ENCODE data around the gene ZNF557.

Gene ZNF557

DNA sequence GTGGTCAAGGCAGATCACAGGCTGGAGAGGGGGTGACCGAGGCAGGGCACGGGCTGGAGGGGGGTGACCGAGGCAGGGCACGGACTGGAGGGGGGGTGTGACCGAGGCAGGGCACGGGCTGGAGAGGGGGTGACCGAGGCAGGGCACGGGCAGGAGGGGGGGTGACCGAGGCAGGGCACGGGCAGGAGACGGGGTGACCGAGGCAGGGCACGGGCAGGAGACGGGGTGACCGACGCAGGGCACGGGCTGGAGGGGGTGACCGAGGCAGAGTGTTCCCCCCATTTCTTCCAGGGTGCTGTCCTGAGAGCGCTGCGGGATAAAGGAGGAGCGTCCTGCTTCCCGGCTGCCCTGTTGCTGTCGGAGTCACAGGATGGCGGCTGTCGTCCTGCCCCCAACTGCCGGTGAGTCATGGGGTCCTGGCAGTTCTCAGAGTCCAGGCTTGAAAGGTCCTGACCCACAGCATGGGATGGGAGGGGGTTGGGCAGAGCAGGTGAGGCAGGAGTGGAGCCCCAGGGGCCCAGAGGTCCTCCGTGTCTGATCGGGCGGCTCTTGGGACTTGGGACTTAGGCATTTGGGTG is 5.3 kb downstream of the ZNF557 start:
- DNase-seq (ENCODE audit: low read depth), result no peak

DNA sequence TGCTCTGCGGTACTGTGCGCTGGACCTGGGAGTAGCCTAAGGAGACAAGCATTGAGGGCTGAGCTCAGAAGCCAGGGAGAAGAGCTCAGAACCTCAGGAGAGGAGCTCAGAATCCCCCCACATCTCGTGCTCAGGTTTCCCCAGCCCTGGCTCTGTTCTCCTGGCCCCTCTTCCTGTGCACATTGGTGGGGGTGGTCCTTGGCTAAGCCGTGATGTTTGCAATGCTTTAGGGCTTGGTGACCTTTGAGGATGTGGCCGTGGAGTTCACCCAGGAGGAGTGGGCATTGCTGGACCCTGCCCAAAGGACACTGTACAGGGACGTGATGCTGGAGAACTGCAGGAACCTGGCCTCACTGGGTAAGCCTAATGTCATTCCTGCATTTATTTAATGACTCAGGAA is 6.6 kb downstream of the ZNF557 start:
- DNase-seq (ENCODE audit: low read depth), result no peak

DNA sequence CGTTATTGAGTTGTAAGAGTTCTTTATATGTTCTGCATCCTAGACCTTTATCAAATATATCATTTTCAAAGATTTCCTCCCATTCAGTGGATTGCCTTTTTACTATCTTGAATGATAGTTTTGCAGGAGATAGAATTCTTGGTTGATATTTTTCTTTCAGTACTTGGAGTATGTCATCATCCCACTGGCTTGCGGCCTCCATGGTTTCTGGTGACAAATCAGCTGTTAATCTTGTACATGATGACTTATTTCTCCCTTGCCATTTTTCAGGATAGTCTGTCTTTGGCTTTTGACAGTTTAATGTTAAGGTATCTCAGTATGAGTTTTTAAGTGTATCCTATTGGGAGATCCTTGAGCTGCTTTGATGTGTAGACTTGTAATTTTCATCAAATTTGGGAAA is 8.5 kb downstream of the ZNF557 start:
- no peak for DNase-seq (ENCODE audit: low read depth)

DNA sequence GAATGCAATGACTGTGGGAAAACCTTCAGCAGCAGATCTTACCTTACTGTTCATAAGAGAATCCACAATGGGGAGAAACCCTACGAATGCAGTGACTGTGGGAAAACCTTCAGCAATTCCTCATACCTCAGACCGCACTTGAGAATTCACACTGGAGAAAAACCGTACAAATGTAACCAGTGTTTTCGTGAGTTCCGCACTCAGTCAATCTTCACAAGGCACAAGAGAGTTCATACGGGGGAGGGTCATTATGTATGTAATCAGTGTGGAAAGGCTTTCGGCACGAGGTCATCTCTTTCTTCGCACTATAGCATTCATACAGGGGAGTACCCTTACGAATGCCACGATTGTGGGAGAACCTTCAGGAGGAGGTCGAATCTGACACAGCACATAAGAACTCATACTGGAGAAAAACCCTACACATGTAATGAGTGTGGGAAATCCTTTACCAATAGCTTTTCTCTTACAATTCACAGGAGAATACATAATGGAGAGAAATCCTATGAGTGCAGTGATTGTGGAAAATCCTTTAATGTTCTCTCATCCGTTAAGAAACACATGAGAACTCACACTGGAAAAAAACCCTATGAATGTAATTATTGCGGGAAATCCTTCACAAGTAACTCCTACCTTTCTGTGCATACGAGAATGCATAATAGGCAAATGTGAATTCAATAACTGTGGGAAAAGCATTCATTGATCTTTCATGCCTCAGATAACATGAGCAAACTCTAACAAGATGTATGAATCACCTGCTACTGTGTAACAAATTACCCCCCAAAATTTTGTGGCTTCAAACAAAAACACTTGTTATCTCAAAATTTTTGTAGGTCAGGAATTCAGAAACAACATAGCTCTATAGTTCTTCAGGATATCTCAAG is 13.8 kb downstream of the ZNF557 start:
- no peak for DNase-seq (ENCODE audit: low read depth)

DNA sequence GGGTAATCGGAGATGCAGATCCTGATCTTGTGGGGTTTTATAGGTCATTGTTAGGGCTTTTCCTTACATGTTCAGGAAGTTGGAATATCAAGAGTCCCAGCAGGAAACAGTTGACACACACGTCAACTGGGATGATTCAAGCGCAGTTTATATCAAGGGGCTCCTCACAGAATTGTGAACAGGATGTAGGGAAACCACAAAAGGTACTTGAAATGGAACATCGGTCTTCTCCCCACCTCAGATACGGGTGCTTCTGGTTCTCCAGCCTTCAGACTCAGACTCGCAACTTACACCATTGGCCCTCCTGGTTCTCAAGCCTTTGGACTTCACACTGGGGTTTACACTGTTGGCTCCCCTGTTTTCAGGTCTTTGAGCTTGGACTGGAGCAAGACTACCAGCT is 19.5 kb downstream of the ZNF557 start:
- no peak for DNase-seq (ENCODE audit: low read depth)

DNA sequence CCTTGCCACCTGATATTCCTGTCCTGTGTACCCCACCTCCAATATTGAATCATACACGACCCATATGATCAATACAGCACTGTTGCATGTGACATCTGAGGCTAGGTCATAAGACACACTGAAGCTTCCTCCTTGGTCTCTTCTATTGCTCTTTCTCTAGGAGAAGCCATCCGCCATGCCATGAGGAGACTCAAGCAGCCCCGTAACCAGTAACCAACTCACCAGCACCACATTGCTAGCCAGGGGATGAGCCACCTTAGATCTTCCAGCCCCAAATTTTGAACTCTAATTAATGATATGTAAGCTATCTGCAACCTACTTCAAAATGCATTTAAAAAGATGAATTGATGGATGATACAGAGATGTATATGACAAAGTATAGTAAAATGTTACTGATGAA is 28.6 kb downstream of the ZNF557 start:
- no peak for DNase-seq (ENCODE audit: low read depth)

DNA sequence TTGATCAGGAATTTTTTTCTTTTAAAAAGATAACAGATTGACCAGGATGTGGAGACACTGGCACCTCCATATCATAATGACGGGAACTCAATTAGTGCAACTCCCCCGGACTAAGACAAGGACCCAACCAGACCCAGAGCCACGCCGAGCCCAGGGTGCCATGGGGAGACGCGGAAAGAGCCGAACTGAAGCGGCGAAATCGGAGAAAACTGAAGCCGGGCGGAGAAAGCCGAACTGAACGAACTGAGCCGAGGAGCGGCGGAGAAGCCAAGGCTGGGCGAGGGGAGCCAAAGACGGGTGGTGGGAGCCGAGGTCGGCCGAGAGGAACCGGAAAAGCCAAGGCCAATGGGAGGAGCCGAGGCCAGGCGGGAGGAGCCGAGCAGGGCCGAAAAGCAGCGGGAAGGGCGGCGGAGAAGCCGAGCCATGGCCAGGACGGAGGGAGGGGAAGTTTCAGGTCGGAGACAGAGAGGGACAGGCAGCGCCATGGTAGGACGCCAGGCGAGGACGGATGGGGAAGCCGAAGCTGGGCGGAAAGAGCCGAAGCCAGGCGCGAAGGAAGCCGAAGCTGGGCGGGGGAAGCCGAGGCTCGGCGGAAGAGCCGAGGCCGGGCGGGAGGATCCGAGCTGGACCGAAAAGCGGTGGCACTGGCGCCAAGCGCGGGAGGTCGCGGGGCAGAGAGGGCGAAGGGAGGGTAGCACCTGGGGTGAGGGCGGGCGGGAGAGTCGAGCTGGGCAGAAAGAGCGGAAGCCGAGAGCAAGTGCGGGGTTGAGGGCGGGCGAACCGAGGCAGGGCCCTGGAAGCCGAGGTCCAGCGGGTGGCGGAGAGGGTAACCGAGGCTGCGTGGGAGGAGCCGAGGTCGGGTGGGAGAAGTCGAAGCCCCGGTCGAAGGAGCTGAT is 29.4 kb downstream of the ZNF557 start:
- peak; percentile 91 for DNase-seq (ENCODE audit: low read depth)

DNA sequence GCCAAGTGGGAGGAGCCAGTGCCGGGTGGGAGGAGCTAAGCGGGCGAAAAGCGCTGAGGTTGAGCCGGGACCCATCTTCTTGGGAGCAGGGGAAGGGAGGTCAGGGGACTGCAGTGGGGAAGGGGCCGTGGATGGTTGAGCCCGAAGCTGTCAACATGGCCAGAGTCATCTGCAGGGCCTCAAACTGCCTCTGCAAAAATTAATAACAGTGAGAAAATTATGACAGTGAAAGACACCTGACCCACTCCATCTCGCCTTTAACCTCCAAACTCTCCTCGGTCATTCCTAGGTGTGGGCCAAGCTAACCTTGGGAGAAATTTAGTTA is 30.1 kb downstream of the ZNF557 start:
- DNase-seq (ENCODE audit: low read depth), result no peak

DNA sequence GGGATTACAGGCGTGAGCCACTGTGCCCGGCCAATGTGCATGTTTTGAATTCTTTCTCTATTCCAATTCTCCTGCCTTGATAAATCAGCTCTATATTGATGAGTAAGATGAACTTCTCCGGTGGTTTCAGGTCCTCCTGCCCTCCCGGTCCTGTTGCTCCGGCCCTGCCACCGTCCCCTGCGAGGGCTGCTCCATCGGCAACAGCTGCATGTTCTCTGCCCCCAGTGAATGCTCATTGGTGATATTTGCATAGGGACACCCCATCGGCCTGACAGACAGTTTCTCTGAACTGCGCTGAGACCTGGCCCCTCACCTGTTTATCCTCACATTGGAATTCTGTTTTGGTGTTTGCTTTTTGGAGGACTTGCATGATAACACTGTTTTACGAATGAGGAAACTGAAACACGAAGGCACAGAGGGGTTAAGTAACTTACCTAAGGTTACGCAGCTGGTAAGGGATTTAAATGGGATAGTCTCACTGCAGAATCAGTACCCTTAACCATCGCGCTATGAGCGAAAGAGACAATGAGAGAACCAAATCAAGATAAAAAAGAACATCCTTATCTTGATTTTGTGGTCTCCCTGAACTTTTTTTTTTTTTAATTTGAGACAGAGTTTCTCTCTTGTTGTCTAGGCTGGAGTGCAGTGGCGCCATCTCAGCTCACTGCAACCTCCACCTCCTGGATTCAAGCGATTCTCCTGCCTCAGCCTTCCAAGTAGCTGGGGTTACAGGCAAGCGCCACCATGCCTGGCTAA is 32.2 kb downstream of the ZNF557 start:
- no peak for DNase-seq (ENCODE audit: low read depth)

DNA sequence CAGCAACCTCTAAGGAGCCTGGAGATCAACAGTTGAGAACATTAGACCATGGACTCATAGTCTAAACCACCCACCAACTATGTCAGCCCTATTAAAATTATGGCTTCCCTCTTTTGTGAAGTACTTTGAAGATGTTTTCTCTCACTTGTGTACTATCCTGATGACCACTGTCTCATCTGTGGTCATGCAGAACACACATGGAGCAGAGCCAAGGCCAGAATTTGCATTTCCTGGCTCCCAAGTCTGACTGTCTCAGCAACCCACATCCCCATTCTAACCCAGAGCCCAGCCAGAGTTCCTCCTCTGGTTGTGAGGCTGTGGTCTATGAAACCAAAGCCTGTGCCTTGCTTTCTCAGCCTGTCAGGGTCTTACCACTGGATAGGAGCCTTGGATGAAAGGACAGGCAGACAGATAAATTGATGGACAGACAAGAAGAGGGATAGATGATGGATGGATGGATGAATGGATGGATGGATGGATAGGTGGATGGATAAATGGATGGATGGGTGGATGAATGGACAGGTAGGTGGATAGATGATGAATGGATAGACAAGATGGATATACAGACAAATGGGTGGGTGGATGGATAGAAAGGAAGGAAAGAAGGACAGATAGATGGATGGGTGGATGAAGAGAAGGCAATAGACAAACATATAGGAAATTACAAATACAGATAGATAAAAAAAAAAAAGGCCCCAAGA is 35.4 kb downstream of the ZNF557 start:
- no peak for DNase-seq (ENCODE audit: low read depth)

DNA sequence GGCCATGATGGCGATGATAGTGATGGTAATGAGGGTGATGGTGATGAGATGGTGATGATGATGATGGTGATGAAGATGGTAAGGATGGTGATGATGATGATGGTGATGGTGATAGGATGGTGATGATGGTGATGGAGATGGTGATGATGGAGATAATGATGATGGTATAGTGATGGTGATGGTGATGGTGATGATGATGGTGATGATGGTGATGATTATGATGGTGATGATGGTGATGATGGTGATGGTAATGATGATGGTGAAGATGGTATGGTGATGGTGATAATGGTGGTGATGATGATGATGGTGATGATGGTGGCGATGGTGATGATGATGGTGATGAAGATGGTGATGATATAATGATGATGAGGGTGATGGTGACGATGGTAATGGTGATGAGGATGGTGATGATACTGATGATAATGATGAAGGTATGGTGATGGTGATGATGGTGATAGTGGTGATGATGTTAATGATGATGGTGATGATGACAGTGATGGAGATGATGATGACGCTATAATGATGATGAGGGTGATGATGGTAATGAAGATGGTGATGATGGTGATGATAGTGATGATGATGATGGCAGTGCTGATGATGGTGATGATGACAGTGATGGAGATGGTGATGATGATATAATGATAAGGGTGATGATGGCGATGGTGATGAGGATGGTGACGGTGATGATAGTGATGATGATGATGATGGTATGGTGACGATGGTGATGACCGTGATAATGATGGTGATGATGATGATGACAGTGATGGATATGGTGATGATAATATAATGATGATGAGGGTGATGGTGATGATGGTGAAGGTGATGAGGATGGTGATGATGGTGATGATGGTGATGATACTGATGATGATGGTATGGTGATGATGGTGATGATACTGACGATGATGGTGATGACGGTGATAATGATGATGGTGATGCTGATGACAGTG is 37.5 kb downstream of the ZNF557 start:
- no peak for DNase-seq (ENCODE audit: low read depth)

DNA sequence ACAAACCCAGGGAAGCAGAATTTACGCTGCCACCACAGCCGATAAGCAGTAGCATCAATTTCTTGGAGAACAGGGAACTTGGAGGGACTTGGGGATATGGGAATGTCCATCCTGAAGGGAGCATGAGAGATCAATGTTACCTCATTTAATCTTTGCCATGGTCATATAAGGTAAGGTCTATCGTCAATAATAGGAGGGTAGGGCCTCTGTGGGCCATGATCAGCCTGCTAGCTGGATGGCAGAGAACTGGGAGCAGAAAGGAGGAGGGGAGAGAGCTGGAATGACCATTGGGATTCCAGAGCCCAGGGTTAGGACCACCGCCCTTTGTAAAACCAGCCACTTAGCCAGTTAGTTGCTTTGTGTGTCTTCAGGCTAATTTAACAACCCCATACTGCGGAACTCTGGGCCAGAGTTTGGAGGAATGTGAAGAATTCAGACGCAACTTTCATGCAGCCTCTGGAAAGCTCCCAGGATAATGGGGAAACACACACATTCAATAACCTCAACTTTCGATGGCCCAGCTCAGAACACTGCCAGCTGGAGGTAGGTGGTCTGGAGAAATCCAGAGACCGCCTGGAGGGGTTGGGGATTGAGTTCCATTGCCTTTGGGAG is 40.3 kb downstream of the ZNF557 start:
- no peak for DNase-seq (ENCODE audit: low read depth)

DNA sequence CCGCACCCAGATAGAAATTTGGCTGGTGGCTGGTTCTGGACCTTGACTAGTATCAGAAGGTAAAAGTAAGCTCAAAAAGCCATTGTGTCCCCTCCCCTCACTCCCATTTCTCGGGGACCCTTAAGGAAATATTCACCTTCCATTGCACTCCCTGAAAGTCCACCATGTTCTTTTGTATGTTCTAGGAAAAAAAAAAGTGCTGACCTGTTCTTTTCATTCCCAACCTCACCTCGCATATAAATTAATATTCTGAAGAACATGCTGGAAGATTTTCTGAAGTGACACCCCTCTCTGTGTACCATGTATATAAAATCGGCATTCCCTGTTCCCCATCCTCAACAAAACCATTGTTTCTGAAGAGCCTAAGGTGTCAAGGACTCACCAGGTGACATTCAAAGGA is 43.2 kb downstream of the ZNF557 start:
- no peak for DNase-seq (ENCODE audit: low read depth)

DNA sequence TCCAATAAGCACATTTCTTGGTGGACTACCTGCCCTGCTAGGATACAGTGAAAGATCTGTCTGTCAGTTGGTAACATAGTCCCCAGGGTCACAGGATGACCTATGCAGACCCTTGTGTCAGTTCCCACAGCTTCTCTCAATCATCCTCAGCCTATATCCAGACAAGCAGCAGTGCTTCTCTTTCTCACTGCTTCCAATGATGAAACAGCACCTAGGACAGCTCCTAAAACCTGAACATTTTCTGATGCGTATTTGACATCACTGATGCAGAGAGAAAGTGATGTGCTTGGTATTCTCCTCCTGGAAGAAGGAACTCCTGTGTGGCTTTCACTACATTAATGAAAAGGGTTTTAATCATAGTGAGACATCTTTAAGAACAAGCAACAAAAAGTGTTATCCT is 43.7 kb downstream of the ZNF557 start:
- DNase-seq (ENCODE audit: low read depth), result no peak

DNA sequence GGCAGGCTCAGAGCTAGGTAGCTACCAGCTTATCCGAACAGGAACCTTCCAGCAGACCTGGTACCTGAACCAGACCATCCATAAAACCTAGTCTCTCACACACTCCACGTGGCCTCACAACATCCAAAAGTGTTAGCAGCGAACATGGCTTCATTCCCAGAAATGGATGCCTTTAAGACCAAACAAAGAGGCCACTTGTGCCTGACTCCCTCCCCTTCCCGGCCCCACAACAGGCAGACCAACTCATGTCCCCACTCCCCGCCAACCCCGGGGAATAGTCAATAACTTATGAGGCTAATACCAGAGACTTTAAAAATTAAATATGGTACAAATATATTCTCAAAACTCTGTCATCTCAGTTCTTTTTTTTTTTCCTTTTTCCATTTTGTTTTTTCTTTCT is 46.2 kb downstream of the ZNF557 start:
- DNase-seq (ENCODE audit: low read depth), result no peak

DNA sequence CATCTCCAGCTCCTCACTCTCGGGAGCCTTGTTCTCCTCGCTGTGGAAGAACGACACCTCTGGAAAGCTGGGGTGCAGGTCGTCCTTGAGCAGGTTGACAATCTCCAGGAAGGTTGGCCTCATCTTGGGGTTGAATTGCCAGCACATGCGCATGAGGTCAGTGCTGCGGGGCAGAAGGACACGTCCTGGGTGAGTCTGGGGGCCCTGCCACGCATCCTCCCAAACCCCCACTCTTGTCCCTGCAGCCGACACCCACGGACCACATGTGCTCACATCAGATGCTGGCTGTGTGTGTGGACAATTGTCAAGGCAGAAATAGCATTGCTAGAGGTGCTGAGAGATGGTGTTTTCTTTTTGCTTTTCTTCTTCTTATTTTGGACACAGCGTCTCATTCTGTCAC is 47.7 kb downstream of the ZNF557 start:
- no peak for DNase-seq (ENCODE audit: low read depth)

DNA sequence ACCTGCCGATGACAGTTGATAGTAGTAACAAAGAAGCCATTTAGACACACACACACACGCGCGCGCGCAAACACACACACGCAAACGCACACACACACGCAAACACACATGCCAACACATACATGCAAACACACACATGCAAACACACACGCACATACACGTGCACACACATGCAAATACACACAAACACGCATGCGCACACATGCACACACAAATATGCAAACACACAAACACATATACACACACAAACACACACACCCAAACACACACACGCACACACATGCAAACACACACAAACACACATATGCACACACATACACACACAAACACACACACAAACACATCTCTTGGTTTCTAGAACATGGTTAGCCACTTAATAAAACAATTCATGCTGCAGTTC is 50.1 kb downstream of the ZNF557 start:
- DNase-seq (ENCODE audit: low read depth), result no peak

DNA sequence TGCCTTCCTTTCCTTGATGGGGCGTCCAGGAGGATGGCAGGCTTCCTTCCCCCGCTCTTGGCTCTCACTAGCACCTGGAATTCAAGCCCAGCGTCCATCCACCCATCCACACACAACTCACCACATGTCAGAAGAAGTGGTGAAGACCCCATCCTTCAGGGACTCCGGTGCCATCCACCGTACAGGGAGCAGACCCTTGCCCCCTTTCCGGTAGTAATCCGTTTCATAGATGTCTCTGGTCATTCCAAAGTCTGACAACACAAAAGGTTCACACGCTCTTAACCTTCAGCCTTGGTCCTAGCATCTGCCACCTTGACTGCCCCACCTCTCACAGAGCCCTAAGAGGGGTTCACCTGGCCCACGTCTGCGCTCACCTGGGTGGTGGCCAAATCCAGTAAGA is 51.0 kb downstream of the ZNF557 start:
- DNase-seq (ENCODE audit: low read depth), result no peak

DNA sequence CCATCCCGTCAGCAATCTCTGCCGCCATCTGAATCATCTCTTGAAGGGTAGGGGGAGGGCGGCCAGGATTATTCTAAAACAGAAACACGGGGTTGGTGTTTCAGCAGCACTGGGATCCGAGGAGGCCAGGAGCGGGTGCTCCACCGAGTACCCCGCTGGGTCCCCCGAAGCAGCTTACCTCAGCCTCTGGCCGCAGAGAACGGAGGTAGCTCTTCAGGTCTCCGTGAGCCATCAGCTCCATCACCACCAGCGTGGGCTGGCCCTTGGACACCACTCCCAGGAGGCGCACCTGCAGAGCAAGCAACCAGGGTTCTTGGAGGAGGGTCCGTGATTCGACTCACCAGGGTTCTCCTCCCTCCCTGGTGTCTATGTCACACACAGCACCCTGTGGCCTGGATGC is 53.2 kb downstream of the ZNF557 start:
- no peak for DNase-seq (ENCODE audit: low read depth)

DNA sequence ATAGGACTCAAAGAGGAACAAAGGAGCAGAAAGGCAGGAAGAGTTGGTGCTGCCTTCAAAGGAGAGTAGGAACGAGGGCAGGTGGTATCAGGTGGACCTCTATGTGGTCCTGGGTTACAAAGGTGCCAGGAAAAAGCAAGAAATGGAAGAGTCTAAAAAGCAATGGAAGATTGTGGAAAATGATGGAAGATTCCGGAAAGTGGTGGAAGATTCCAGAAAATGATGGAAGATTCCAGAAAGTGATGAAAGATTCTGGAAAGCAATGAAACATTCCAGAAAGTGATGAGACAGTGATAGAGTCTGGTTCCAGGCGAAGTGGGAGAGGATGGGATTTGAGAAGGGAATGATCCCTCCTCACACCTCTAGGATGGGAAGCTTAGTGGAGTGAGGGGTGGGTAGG is 55.3 kb downstream of the ZNF557 start:
- no peak for DNase-seq (ENCODE audit: low read depth)
